HFFc6 (cell line): ENCODE results near the gene MTRF1L. TPM values are rescaled to one million over a fixed set of nuclear protein-coding genes. Genes with fewer than 3 reads are reported as not detected.

Experiments used
- DNase-seq: peaks from one replicate; pipeline ENCODE4 v3.0.0-alpha.2; 2018
- H3K27ac Mint-ChIP-seq: 2 replicates; pipeline ENCODE4 v1.8.0; 2020; ENCODE audit warnings: mild to moderate bottlenecking, mixed read lengths
- H3K27me3 Mint-ChIP-seq: 2 replicates; pipeline ENCODE4 v1.8.0; 2021; ENCODE audit warnings: mild to moderate bottlenecking, moderate library complexity, mixed read lengths; ENCODE audit not compliant: insufficient read depth
- H3K36me3 Mint-ChIP-seq: 2 replicates; pipeline ENCODE4 v1.8.0; 2021; ENCODE audit warnings: low read depth, mixed read lengths
- H3K4me1 Mint-ChIP-seq: 2 replicates; pipeline ENCODE4 v1.8.0; 2020; ENCODE audit warnings: low read depth, mixed read lengths
- H3K4me3 Mint-ChIP-seq: 2 replicates; pipeline ENCODE4 v1.8.0; 2020; ENCODE audit warnings: mild to moderate bottlenecking, moderate library complexity, mixed read lengths
- H3K9me3 Mint-ChIP-seq: 2 replicates; pipeline ENCODE4 v1.8.0; 2020; ENCODE audit warnings: mild to moderate bottlenecking, mixed read lengths
- CTCF ChIP-seq: fragments of 200-600 bp; sonication (generic); IDR thresholded peaks from 2 replicates; pipeline ENCODE4 v1.5.0; 2021; ENCODE audit warnings: antibody characterized with exemption, mild to moderate bottlenecking
- total RNA-seq, 6 experiments: library from RNA; stranded (reverse); fragmentation: NEBNext Ultra II Directional; extraction: Animal tissue kit (Norgen Biotek cat#: 25700); gene quantifications; 2 replicates in 1 of 6; 3 replicates in 5 of 6; pipeline ENCODE4 v1.2.3, GENCODE V29; 2021

The MTRF1L gene
- total RNA-seq, 6 experiments from 2014 or later: 25.1 to 33.4 (median 28.0) TPM

- Mint-ChIP-seq H3K9me3 (no peaks in the 10 kb centered on the region), H3K4me3 (no peak overlapping the region), H3K36me3 (no peaks in the 10 kb centered on the region), H3K4me1 (peaks cover 46% of the 10 kb centered on the region), H3K27ac (no peak overlapping the region), H3K27me3 (peaks cover 5% of the 10 kb centered on the region; the same call in 1 of the 2 replicates)
- DNase-seq: no peak
- TF ChIP-seq CTCF: no peak
These were observed 56.0 kb downstream of the MTRF1L start for GRCh38 chr6:152946484-152946883.

- Mint-ChIP-seq H3K27ac (no peak overlapping the region), H3K27me3 (peaks cover 4% of the 10 kb centered on the region; the same call in 1 of the 2 replicates), H3K36me3 (no peaks in the 10 kb centered on the region), H3K9me3 (no peaks in the 10 kb centered on the region), H3K4me1 (peaks cover 41% of the 10 kb centered on the region), H3K4me3 (no peak overlapping the region)
- DNase-seq: no peak
- no peak for TF ChIP-seq CTCF
These were observed 59.1 kb downstream of the MTRF1L start for GRCh38 chr6:152943260-152943897.

- DNase-seq: no peak
- no peak for TF ChIP-seq CTCF
- peaks cover 32% of the 10 kb centered on the region for H3K4me1 Mint-ChIP-seq
- H3K4me3 Mint-ChIP-seq: no peak overlapping the region
- H3K27ac Mint-ChIP-seq: no peak overlapping the region
- H3K36me3 Mint-ChIP-seq: no peaks in the 10 kb centered on the region
- no peaks in the 10 kb centered on the region for H3K9me3 Mint-ChIP-seq
- peaks cover 4% of the 10 kb centered on the region; the same call in 1 of the 2 replicates for H3K27me3 Mint-ChIP-seq
These were observed 60.1 kb downstream of the MTRF1L start for GRCh38 chr6:152942319-152942869.

- Mint-ChIP-seq H3K36me3 (no peaks in the 10 kb centered on the region), H3K9me3 (no peaks in the 10 kb centered on the region), H3K4me3 (no peak overlapping the region), H3K4me1 (peaks cover 26% of the 10 kb centered on the region), H3K27ac (no peak overlapping the region), H3K27me3 (peaks cover 4% of the 10 kb centered on the region; the same call in 1 of the 2 replicates)
- TF ChIP-seq CTCF: no peak
- DNase-seq: peak; percentile 6
These were observed 60.8 kb downstream of the MTRF1L start for GRCh38 chr6:152941746-152942145.

Other genes with a start within 250 kb of the MTRF1L start
- 10 to 100 TPM; 12.7 to 26.9 (median 23.7) TPM for gene FBXO5, start 19.7 kb downstream of the MTRF1L start, total RNA-seq
- under 1 TPM in 5 of 6 experiments, not detected in 1; 0.02 to 0.24 (median 0.09) TPM for gene RGS17, start 128.6 kb upstream of the MTRF1L start, total RNA-seq